Skin epidermis (tissue), 12 donors: Measurements from ENCODE around the gene PFN2.

Experiments used
- H3K27ac ChIP-seq, 21 experiments: fragments of 200-600 bp; sonication (generic) in 11 of 21; one replicate each; pipeline ENCODE4 v1.5.0; 2020; ENCODE audit warnings: mild to moderate bottlenecking in 3 of 21, inconsistent platforms in 2 of 21, moderate library complexity in 2 of 21
- H3K4me3 ChIP-seq, 7 experiments: fragments of 200-600 bp; sonication (generic) in 2 of 7; one replicate each; pipeline ENCODE4 v1.5.0; 2020; ENCODE audit warnings: inconsistent platforms in 2 of 7, mild to moderate bottlenecking in 2 of 7, moderate library complexity in 1 of 7

PFN2 gene

DNA sequence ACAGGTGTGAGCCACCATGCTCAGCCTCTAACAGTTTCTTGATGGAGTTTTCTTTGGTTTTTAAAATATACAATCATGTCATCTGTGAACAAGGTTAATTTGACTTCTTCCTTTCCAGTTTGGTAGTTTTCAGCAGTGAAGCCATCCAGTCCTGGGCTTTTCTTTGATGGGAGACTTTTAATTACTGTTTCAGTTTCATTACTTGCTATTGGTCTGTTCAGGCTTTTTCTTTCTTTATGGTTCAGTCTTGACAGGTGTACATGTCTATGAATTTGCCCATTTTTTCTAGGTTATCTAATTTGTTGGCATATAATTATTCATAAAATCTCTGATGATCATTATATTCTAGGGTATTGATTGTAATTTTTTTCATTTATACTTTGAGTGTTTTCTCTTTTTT, 36.8 kb downstream of the PFN2 start:
- Histone ChIP-seq H3K27ac (no peak overlapping the region), H3K4me3 (no peak overlapping the region)

DNA sequence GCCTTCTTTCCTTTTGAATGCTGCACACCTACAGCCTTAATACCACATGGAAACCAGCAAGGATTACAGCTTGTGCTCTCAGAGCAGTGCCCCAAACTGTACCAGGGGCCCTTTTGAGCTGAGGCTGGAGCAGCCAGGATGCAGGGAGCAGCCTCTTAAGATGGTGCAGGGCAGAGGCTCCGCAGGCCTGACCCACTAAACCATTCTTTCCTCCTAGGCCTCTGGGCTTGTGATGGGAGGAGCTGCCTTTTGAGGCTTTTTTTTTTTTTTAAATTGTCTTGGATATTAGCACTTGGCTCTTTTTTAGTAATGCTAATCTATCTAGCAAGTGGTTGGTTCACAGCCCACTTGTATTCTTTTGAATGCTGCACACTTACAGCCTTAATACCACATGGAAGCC, 37.7 kb downstream of the PFN2 start:
- Histone ChIP-seq H3K4me3 (no peak overlapping the region), H3K27ac (no peak overlapping the region)

DNA sequence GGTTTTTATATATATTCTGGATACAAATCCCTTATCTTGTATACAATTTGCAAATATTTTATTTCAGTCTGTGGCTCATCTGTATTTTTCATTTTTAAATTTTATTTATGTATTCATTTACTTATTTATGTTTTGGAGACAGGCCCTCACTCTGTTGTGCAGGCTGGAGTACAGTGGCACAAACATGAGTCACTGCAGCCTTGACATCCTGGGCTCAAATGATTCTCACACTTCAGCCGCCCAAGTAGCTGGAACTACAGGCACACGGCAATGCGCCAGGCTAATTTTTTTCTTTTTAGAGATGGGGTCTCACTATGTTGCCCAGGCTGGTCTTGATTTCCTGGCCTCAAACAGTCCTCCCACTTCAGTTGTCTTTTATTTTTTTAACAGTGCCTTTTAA, 50.6 kb downstream of the PFN2 start:
- Histone ChIP-seq H3K27ac (no peak overlapping the region), H3K4me3 (no peak overlapping the region)

DNA sequence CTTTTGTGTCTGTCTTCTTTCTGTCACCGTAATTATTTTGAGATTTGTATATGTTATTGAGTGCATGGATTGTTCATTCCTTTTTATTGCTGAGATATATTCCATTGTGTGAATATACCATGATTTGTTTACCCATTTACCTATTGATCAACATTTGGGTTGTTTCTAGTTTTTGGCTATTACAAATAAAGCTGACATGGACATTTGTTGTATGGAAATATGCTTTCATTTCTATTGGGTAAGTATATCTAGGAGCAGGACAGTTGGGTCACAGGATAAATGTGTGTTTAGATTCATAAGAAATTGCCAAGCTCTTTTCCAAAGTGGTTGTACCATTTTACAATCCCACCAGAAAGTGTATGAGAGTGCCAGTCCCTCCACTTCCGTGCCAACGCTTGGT, 51.2 kb downstream of the PFN2 start:
- H3K27ac ChIP-seq: no peak overlapping the region
- no peak overlapping the region for H3K4me3 ChIP-seq

DNA sequence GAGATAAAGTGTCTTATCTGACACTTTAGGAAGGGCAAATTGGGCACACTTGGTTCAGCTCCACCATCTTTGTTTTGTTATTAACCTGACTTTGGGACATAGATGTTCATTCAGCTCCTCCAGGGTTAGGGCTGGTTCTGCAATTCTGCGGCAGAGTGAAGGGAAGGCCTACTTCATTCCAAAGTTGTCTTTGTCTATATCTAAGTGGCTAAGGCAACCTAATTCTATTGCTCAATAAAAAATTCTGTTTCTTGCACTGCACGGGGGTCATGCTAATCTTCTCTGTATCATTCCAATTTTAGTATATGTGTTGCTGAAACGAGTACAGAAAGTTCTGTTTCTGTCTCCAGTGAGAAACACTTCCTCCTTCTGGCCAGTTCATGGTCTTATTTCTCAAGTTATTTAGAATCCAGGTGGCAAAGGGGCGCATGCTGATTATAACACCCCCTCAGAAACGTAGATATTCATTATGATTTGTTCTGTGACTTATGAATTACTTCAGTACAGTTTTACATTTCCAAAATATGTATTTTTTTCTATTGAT, 53.5 kb downstream of the PFN2 start:
- H3K4me3 ChIP-seq: no peak overlapping the region
- no peak overlapping the region for H3K27ac ChIP-seq
